SH-SY5Y (cell line): ENCODE data around the gene ARHGEF4.

Experiments used
- GATA2 ChIP-seq: IDR thresholded peaks from 2 replicates; pipeline ENCODE4 v1.6.1; 2011; ENCODE audit warnings: mild to moderate bottlenecking, low read depth, low read length
- GATA3 ChIP-seq: IDR thresholded peaks from 2 replicates; pipeline ENCODE4 v1.6.1; 2011; ENCODE audit warnings: low read depth, mild to moderate bottlenecking, low read length, moderate library complexity

- TF ChIP-seq GATA2 (no peak), GATA3 (no peak)
These were observed 30.3 kb upstream of the ARHGEF4 start for GRCh38 chr2:130806370-130806769.
